GM21367 (cell line): ENCODE measurements around the gene SSNA1.
"Not testable (repeated sequence)": the region's sequence is repeated elsewhere in the genome, so short reads cannot be mapped to it uniquely, and the experiment has no call there.

Source experiments
- ATAC-seq: cut with Tn5 transposase; IDR thresholded peaks from one replicate; pipeline ENCODE4 v1.9.1; 2021; ENCODE audit not compliant: unreplicated experiment

Gene SSNA1

GRCh38 chr9:137229903-137230704 lies 41.6 kb downstream of the SSNA1 start:
- no peak for ATAC-seq

GRCh38 chr9:137230705-137231371 lies 42.4 kb downstream of the SSNA1 start, which contains the start of gene SLC34A3:
SLC34A3 (plus strand) TSS chr9:137230901; CDS start chr9:137231703, 802 bp downstream.
- ATAC-seq: no peak

GRCh38 chr9:137231372-137232039 lies 43.0 kb downstream of the SSNA1 start:
- ATAC-seq: no peak

- ATAC-seq: no peak
Observed at GRCh38 chr9:137232101-137232500, 43.6 kb downstream of the SSNA1 start.

GRCh38 chr9:137232510-137232909 lies 44.0 kb downstream of the SSNA1 start:
- ATAC-seq: no peak

GRCh38 chr9:137233143-137233980 lies 44.9 kb downstream of the SSNA1 start:
- ATAC-seq: no peak

- no peak for ATAC-seq
Observed at GRCh38 chr9:137234055-137234697, 45.7 kb downstream of the SSNA1 start.

GRCh38 chr9:137234758-137235423 lies 46.4 kb downstream of the SSNA1 start:
- no peak for ATAC-seq

GRCh38 chr9:137235424-137236237 lies 47.2 kb downstream of the SSNA1 start:
- no peak for ATAC-seq

- no peak for ATAC-seq
Observed at GRCh38 chr9:137236238-137236935, 47.9 kb downstream of the SSNA1 start.

- ATAC-seq: no peak
Observed at GRCh38 chr9:137236936-137237421, 48.5 kb downstream of the SSNA1 start.

- no peak for ATAC-seq
Observed at GRCh38 chr9:137237759-137238726, 49.6 kb downstream of the SSNA1 start.

- not testable (repeated sequence) for ATAC-seq
Observed at GRCh38 chr9:137239541-137240200, 51.2 kb downstream of the SSNA1 start.
